COLO829 (cell line): ENCODE data around the gene DNAJC3.
"Not testable (repeated sequence)": the region's sequence is repeated elsewhere in the genome, so short reads cannot be mapped to it uniquely, and the experiment has no call there.

Source experiments
- DNase-seq: peaks from one replicate; pipeline ENCODE4 v3.0.0; 2012; ENCODE audit warnings: low spot score

Gene DNAJC3

DNA sequence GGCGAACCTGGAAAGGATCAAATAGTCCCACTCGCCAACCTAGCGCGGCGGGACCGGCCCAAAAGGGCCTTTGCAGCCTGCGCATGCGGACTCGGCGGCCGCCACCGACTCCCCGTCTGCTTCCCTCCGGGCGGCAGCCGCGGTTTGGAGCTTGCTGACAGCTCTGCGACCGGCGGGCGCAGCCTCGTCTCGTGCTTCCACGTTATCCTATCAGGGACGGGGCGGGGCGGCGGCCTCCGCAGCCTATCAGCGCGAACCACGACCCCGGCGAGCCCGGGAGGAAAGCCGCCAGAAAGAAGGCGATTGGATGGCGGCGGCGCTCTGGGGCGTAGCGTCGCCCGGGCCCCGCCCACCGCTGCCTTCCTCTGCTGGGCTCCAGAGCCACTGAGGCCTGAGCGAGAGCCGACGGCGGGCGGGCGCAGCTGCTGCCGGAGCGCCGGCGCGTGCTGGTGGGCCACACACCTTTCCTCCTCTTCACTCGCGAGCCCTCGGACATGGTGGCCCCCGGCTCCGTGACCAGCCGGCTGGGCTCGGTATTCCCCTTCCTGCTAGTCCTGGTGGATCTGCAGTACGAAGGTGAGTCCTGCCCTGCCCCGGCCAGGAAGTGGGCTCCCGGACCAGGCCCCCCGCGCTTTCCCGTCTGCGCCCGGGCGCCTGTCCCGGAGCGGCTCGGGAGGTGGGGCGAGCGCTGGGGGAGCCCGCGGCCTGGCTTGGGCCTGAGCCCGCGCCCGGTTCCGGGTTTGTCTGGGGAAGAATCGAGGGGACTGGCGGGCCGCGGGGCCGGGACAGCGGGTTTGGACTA lies at the start of gene DNAJC3:
DNAJC3 (plus strand) TSS at position 378 of the 802 bp plus-strand sequence; CDS start at position 495, 117 bp downstream.
- peak; percentile 95 for DNase-seq

DNA sequence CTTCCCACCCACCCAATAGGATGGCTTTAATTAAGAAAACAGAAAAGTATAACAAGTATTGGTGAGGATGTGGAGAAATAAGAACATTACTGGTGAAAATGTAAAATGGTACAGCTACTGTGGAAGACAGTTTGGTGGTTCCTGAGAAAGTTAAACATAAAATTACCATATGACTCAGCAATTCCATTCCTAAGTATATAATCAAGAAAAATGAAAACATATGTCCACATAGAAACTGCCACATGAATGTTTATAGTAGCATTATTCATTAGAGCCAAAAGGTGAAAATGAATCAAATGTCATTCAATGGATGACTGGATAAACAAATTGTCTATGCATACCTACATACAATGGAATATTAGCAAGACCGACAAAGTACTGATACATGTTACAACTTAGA lies 49.3 kb upstream of the DNAJC3 start:
- no peak for DNase-seq

DNA sequence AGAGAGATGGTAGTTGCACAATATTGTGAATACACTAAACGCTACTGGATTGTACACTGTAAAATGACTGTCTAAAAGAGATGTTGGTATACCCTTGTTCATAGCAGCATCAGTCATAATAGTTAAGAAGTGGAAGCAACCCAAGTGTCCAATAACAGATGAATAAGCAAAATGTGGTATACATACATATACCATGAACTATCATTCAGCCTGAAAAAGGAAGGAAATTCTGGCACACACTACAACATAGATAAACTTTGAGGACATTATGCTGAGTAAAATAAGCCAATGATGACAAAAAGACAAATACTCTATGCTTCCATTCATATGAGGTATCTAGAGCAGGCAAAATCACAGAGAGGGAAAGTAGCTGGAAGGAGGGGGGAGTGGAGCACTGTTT lies 48.5 kb upstream of the DNAJC3 start:
- no peak for DNase-seq

- DNase-seq, result no peak
Measured at GRCh38 chr13:95629071-95629470, 47.9 kb upstream of the DNAJC3 start.

GRCh38 chr13:95630593-95630992 lies 46.3 kb upstream of the DNAJC3 start:
- DNase-seq, result no peak

DNA sequence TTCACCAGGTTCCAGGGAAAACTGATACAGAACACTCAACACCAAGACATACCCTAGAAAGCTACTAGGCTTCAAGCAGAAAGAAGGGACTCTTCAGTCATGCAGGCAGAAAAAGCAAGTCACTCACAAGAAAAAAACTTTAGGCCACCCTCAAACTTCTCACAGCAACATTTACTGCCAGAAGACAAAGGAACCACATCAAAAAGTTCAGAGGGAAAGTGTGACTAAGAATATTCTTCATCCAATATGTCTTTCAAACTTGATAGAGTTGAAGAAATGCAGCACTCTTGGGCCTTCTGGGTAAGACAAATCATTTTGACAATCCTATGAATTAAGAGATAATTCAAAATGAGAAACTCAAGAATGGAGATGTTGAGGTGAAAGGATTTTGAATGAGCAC lies 40.1 kb upstream of the DNAJC3 start:
- no peak for DNase-seq

DNA sequence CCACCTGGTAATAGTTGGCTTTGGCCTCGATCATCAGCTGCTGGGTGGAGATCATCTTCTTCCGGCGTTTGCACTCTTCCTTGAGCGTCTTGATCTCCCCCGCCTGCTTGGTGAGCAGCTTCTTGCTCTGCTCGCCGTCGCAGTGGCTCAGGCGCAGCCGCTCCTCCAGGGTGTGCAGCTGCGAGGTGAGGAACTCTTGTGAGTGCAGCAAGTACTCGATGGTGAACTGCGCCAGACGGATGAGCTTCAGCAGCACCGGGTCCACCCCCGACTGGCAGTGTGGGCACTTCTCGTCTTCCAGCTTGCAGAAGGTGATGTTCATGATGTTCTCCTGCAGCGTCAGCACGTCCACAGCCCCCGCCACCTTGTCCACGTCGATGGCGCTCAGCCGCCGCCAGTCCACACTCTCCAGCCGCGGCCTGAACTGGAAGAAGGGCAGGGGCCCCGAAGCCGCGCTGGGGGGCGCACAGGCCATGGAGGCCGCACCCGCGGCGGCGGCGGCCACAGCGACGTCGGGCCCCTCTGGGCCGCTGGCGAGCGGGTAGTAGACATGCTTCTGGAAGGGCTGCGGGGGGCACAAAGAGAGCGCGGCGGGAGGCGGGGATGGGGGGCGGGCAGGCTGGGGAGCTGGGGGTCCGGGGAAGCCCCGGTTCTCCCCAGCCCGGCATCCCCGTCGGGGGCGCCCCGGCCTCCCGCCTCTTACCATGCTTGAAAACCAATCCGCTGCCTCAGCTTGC lies 35.5 kb upstream of the DNAJC3 start:
- DNase-seq, result no peak

DNA sequence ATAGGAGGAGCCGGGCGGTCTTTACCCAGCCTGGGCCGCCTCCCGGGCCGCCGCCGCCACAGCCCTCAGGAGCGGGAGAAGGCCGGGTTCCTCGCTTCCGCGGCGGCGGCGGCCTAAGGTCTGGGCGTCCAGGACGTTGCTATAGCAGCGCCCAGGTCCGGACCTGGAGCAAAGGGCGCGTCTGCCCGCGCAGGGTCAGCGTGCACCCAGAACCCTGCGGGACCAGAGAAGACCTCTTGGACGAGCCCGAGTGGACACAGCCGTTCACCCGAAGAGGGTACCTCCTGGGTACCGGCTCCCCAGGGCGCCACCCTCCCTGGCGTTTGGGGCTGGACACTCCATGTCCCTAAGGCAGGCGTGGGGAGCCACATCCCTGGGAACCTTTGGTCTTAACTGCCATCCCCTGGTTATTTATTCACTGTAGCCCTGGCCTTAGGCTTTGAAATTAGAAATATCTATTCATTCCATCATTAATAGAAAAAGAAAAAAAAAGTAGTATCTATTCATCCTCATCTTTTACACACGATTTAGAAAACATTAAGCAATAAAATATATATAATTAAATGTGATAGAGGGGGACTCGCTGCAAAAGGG lies 34.8 kb upstream of the DNAJC3 start:
- no peak for DNase-seq

DNA sequence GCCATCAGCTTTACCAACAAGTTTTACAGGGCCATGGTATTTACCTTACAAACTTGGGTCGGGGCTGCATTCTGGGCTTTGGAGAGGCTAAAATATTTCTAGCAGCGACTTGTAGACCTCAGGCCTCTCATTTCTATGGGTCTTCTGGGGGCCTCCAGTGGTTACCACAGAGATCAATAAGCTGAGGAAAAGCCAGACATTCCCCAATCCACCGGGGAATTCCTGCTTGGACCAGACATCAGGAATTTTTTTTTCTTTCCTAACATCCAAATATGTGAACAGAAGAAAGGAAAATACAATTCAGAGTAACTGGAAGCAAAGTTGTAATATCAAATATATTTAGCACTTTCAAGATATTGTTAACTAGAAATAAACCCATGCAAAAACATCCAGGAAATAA lies 33.9 kb upstream of the DNAJC3 start:
- DNase-seq, result no peak

GRCh38 chr13:95643571-95643935 lies 33.4 kb upstream of the DNAJC3 start:
- no peak for DNase-seq

- DNase-seq, result no peak
Measured at GRCh38 chr13:95643936-95644598, 32.9 kb upstream of the DNAJC3 start.

DNA sequence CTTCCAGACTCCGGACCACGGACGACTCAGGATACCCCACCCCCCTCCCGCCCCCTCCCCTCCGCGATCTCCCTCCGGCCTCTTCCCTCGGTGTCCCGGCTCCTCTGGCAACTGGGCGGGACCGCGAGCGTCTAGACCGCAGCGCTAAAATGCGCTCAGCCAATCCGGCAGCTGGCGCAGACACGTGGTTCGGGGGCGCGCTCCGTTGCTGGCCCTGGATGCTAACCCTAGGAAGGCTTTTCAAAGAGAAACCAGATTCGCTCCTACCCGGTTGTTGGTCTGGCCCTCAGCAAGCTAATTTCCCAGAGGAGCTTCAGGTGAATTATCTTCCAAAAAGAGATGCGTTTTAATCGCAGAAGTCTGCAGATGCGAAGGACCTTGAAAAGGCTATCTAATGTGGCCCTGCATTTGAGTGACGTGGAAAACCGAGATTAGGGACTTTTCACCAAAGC lies 32.3 kb upstream of the DNAJC3 start, which contains the start of gene DZIP1:
DZIP1 (minus strand) TSS at position 106 of the 452 bp plus-strand sequence. CDS start 2,677 bp downstream, outside the sequence.
- no peak for DNase-seq

GRCh38 chr13:95647321-95647720 lies 29.6 kb upstream of the DNAJC3 start:
- no peak for DNase-seq

DNA sequence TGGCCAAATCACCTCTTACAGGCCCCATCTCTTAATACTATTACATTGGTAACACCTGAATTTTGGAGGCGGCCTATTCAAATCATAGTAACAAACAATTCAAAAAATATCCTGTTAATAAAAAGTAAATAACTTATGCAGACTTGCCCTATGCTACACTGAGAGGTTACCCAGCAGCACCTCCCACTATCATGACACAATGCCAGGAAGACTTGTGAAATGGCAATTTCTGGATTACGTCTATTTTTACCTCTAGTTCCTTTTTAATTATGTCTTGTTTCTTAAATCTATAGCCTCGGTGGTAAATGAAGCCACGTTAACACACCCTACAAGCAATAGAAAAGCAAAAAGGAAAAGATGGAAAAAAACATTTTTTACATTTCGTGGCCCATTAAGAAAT lies 26.2 kb upstream of the DNAJC3 start:
- DNase-seq, result no peak

GRCh38 chr13:95652244-95652764 lies 24.6 kb upstream of the DNAJC3 start:
- DNase-seq, result no peak

GRCh38 chr13:95652821-95653220 lies 24.1 kb upstream of the DNAJC3 start:
- DNase-seq, result no peak

DNA sequence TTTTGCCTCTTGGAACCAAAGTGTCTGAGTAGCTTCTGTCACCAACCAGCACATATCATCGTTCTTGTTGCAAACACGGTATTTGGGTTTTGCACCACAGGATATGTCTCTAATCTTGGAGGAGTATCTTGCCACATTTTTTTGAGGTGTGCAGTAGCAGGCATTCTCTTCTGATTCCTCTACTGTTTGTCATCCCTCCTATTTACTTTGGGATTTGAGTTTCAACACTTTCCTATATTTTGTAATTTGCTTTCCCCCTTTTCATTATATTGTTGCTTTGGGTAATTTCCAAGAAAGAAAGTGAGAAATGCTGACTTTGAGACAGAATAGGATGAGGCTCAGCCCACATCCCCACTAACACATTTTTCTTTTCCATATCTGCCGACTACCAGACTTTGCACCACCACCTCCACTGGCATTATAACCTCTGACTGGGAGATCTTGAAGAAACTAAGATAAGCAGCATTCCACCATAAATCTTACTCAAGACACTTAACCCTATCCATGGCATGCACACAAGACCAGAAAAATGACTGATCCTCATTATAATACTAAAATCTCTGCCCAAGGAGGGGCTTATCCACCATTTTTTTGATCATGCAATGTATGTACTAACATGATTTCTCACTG lies 20.4 kb upstream of the DNAJC3 start:
- no peak for DNase-seq

DNA sequence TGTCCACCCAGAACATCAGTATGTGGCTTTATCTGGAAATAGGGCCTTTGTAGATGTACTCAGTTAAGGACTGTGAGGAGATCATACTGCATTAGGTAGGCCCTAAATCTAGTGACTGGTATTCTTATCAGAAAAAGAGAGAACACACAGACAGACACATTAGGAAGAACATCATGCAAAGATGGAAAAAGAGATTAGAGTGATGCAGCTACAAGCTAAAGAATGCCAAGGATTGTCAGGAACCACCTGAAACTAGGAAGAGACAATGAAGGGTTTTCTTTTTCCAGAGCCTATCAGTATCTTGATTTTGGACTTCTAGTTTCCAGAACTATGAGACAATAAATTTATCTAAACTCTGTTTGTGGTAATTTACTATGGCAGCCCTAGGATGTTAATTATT lies 17.4 kb upstream of the DNAJC3 start:
- no peak for DNase-seq

DNA sequence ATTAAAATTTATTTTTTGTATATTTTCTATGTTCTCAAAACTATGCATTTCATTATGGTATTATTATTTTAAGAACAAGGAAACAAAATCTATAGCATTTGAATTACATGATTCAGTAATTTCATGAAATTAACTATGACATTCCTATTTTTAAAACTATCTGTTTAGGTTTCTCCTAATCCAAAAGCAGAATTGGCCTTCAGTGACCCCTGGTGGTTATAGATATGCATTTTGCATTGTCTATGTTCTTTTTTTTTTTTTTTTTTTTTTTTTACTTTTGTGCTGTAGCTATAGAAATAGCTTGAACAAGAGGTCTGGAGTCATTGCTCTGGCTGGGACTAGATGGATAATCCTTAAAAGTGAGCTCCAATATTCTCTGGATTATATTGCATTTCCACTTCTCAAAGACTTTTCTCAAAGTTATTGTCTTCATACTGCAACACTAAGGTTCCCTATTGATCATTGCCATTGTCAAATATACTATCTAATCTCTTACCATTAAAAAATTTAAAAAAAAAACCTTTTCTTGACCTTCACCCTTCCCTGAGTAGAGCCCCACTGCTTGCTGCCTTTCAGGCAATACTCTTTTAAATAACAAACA lies 15.9 kb upstream of the DNAJC3 start:
- DNase-seq, result peak; percentile 56

DNA sequence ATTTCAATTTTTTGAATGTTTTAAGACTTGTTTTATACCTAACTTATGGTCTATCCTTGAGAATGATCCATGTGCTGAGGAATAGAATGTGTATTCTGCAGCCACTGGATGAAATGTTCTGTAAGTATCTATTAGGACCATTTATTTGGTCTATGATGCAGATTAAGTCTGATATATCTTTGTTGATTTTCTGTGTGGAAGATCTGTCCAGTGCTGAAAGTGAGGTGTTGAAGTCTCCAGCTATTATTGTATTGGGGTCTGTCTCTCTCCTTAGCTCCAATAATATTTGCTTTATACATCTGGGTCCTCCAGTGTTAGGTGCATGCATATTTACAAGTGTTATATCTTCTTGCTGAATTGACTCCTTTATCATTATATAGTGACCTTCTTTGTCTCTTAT lies 9.7 kb upstream of the DNAJC3 start:
- DNase-seq, result not testable (repeated sequence)

DNA sequence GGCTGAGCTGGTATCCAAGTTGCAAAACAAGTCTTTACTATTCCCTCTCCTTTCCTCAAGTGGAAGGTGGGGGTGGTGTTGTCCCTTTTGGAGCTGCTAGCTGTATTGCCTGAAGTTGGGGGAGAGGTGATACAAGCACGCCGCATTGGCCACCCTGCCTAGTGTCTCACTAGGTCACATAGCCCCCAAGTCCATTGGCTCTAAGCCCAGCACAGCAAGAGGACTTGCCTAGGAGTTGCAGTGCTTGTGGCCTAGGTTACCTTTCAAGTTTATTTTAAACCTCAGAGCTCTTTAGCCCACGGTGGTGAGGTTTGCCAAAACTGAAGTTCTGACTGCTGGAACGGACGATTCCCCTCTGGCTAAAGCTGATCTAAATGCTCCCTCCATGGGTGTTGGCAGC lies 5.3 kb upstream of the DNAJC3 start:
- DNase-seq, result no peak
